ENCODE measurements around the gene KRT79. TPM values are rescaled to one million over a fixed set of nuclear protein-coding genes. Genes with fewer than 3 reads are reported as not detected.

Gene KRT79
- total and polyA plus RNA-seq, 2 of the 8 experiments (the other 6 are each of a cell fraction or from before 2014, with no cell fraction given) = not detected

DNA sequence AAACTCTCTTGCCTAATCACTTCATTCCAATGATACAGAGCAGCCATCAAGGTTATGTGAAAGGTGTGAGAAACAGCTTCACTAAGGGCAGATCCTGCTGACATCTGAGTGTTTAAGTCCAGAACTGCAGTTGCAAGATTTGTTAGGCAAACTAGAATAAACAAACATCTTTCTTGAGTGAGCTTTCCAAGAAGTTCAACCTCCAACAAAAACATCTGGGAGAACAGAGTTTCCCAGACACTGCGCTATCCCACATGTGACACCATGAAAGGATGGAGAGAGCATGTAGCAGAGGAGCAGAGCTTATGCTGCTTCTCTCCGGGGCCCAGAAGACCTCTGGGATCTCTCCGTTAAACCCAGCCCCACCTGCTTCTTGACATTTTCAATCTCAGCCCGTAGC lies 62.6 kb downstream of the KRT79 start:
- H4K5ac ChIP-seq (ENCODE audit: insufficient read length, low read depth, low read length) = no peak overlapping the region
- no peaks in the 10 kb centered on the region for H3K79me1 ChIP-seq (ENCODE audit: low read depth, low read length)
- no peak overlapping the region for H2AFZ ChIP-seq (ENCODE audit: low read length)
- H2BK120ac ChIP-seq (replicated peaks; ENCODE audit: low read depth, low read length) = no peak overlapping the region
- H3K23me2 ChIP-seq (ENCODE audit: low read depth, low read length) = no peaks in the 10 kb centered on the region
- FAIRE-seq (no peak), DNase-seq (ENCODE audit: low read depth in 1 of 2, low spot score in 2 of 2) (no peak)
- H3K18ac ChIP-seq (ENCODE audit: extremely low read depth, low read length) = no peak overlapping the region
- H3K4me2 ChIP-seq (ENCODE audit: insufficient read depth in 1 of 2, low read depth in 2 of 2, low read length in 2 of 2) = no peak overlapping the region
- no peak overlapping the region for H4K8ac ChIP-seq (ENCODE audit: extremely low read depth, insufficient read depth, low read length)
- H3K79me2 ChIP-seq (ENCODE audit: control insufficient read depth in 1 of 2, insufficient read depth in 2 of 2, low read length in 2 of 2) = no peaks in the 10 kb centered on the region
- no peak overlapping the region for H3K4me3 ChIP-seq (ENCODE audit: extremely low read depth in 1 of 4, insufficient read depth in 2 of 4, low read depth in 3 of 4, low read length in 4 of 4)
- CTCF ChIA-PET (ENCODE audit: partially characterized antibody) = interaction anchor here (0.9 kb wide), 2 partner anchors 17 to 109 kb away, joined by 3 read pairs; no protein-coding TSS in a partner anchor
- 84% methylated on average over 3 of the region's 4 CpGs; no CpG with 5 or more reads in 1 of the 2 experiments for WGBS, 2 experiments (ENCODE audit: extremely low coverage in 1 of 2, insufficient coverage in 1 of 2, insufficient read length in 1 of 2, insufficient replicate concordance in 2 of 2, low coverage in 1 of 2, low lambda C conversion rate in 2 of 2, missing lambda C conversion rate in 1 of 2)
- H3K9ac ChIP-seq (replicated peaks in 1 of 4; ENCODE audit: extremely low read depth in 1 of 4, low read depth in 3 of 4, low read length in 3 of 4) = no peak overlapping the region
- H3K27ac ChIP-seq (ENCODE audit: low read depth, low read length) = no peak overlapping the region
- no peak overlapping the region for H2BK15ac ChIP-seq (ENCODE audit: low read length)
- no peak overlapping the region for H2AK5ac ChIP-seq (ENCODE audit: low read depth, low read length)
- no peaks in the 10 kb centered on the region for H4K20me1 ChIP-seq (replicated peaks in 1 of 2; ENCODE audit: control insufficient read depth in 1 of 2, insufficient read depth in 2 of 2, low read length in 2 of 2)
- no peaks in the 10 kb centered on the region for H3K4me1 ChIP-seq (replicated peaks in 1 of 4; ENCODE audit: control insufficient read depth in 3 of 4, insufficient read depth in 4 of 4, low read length in 3 of 4)
- no peak overlapping the region for H3K23ac ChIP-seq (ENCODE audit: insufficient read length)
- H3K27me3 ChIP-seq (replicated peaks in 1 of 4; ENCODE audit: control insufficient read depth in 3 of 4, extremely low read depth in 1 of 4, insufficient read depth in 3 of 4, low read length in 3 of 4) = 0 out of 7 replicates have a peak, but pooled peaks cover 0 to 2% (median 0%) of the 10 kb centered on the region in 4 experiments
- no peak overlapping the region for H4K91ac ChIP-seq (replicated peaks; ENCODE audit: insufficient read length, low read length)
- H2BK5ac ChIP-seq (ENCODE audit: low read depth, low read length) = no peak overlapping the region
- H3K36me3 ChIP-seq (ENCODE audit: control insufficient read depth in 2 of 4, insufficient read depth in 4 of 4, low read length in 3 of 4) = no peaks in the 10 kb centered on the region
- no peak overlapping the region for H3K4ac ChIP-seq (replicated peaks; ENCODE audit: insufficient read length, low read depth, low read length)
- no peak overlapping the region for H3K56ac ChIP-seq (replicated peaks; ENCODE audit: insufficient read length, low read depth, low read length)
- H3K14ac ChIP-seq (ENCODE audit: insufficient read length) = no peak overlapping the region
- POLR2A ChIA-PET (ENCODE audit: partially characterized antibody) = interaction anchor here (1.1 kb wide), 1 partner anchor 403 kb away, joined by 3 read pairs; no protein-coding TSS in a partner anchor
- H2BK12ac ChIP-seq (ENCODE audit: low read depth, low read length) = no peak overlapping the region
- H2BK20ac ChIP-seq (ENCODE audit: low read length) = no peak overlapping the region
- no peaks in the 10 kb centered on the region for H3K9me3 ChIP-seq (ENCODE audit: insufficient read depth in 2 of 2, low read depth in 1 of 2, low read length in 1 of 2)
- no peak for TF ChIP-seq CHD2 (IDR thresholded peaks at IDR 0.05; ENCODE audit: low read length)
- no peak for TF ChIP-seq ZNF274 (IDR thresholded peaks at IDR 0.05; ENCODE audit: borderline replicate concordance, extremely low read depth, low read length)
- TF ChIP-seq, protein P1, sequence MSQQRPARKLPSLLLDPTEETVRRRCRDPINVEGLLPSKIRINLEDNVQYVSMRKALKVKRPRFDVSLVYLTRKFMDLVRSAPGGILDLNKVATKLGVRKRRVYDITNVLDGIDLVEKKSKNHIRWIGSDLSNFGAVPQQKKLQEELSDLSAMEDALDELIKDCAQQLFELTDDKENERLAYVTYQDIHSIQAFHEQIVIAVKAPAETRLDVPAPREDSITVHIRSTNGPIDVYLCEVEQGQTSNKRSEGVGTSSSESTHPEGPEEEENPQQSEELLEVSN (IDR thresholded peaks at IDR 0.05) = no peak
- no peak for TF ChIP-seq CEBPB (IDR thresholded peaks at IDR 0.05; ENCODE audit: low read depth, low read length)
- no peak for TF ChIP-seq TAF7 (optimal IDR thresholded peaks at IDR 0.05; ENCODE audit: borderline replicate concordance, low read depth, low read length)
- TF ChIP-seq SP2 (IDR thresholded peaks at IDR 0.05; ENCODE audit: low read length) = no peak
- TF ChIP-seq RXRA (IDR thresholded peaks at IDR 0.05; ENCODE audit: insufficient read depth, low read depth, low read length) = no peak
- no peak for TF ChIP-seq GTF2F1 (IDR thresholded peaks at IDR 0.05; ENCODE audit: borderline replicate concordance, low read depth, low read length)
- no peak for TF ChIP-seq SIRT6 (IDR thresholded peaks at IDR 0.05; ENCODE audit: low read length)
- no peak for TF ChIP-seq PHF8 (conservative IDR thresholded peaks at IDR 0.05; ENCODE audit: low read depth, low read length)
- no peak for TF ChIP-seq SRF (IDR thresholded peaks at IDR 0.05; ENCODE audit: low read depth, low read length)
- TF ChIP-seq RNF2 (IDR thresholded peaks at IDR 0.05; ENCODE audit: borderline replicate concordance, low read depth, low read length, missing control alignments, poor library complexity, severe bottlenecking) = no peak
- no peak for TF ChIP-seq BACH1 (IDR thresholded peaks at IDR 0.05; ENCODE audit: low read length)
- TF ChIP-seq RFX5 (IDR thresholded peaks at IDR 0.05; ENCODE audit: borderline replicate concordance, low read depth, low read length) = no peak

Data from H1 (cell line).